Measurements from ENCODE around the gene NAT8L.

NAT8L gene

DNA sequence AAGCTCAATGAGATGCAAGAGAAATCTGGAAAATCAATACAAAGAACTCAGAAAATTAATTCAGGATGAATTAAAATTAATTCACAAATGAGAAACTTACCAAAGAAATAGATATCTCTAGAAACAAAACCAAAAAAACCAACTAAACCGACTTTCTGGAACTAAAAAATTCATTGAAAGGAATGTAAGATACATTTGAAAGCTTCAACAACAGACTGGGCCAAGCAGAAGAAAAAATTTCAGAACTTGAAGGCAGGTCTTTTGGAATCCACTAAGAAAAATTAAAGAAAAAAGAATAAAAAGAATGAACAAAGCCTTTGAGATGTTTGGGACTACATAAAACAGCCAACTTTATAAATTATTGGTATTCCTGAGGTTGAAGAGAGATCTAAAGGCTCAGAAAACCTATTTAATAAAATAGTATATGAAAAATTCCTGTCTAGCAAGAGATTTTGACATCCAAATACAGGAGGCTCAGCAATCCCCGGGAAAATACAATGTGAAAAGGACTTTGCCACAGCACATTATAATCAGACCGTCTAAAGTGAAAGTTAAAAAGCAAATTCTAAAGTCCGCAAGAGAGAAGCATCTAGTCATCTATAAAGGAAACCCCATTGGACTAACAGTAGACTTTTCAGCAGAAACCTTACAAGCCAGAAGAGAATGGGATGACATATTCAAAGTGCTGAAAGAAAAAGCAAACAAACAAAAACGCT lies 44.2 kb downstream of the NAT8L start:
- DNase-seq (ENCODE audit: extremely low spot score) = no peak
- ChIA-PET POLR2A (no interaction called here), CTCF (no interaction called here)
- TF ChIP-seq, protein P1, sequence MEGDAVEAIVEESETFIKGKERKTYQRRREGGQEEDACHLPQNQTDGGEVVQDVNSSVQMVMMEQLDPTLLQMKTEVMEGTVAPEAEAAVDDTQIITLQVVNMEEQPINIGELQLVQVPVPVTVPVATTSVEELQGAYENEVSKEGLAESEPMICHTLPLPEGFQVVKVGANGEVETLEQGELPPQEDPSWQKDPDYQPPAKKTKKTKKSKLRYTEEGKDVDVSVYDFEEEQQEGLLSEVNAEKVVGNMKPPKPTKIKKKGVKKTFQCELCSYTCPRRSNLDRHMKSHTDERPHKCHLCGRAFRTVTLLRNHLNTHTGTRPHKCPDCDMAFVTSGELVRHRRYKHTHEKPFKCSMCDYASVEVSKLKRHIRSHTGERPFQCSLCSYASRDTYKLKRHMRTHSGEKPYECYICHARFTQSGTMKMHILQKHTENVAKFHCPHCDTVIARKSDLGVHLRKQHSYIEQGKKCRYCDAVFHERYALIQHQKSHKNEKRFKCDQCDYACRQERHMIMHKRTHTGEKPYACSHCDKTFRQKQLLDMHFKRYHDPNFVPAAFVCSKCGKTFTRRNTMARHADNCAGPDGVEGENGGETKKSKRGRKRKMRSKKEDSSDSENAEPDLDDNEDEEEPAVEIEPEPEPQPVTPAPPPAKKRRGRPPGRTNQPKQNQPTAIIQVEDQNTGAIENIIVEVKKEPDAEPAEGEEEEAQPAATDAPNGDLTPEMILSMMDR (IDR thresholded peaks at IDR 0.05; ENCODE audit: control extremely low read depth, extremely low read depth, low read depth, missing control alignments) = no peak

DNA sequence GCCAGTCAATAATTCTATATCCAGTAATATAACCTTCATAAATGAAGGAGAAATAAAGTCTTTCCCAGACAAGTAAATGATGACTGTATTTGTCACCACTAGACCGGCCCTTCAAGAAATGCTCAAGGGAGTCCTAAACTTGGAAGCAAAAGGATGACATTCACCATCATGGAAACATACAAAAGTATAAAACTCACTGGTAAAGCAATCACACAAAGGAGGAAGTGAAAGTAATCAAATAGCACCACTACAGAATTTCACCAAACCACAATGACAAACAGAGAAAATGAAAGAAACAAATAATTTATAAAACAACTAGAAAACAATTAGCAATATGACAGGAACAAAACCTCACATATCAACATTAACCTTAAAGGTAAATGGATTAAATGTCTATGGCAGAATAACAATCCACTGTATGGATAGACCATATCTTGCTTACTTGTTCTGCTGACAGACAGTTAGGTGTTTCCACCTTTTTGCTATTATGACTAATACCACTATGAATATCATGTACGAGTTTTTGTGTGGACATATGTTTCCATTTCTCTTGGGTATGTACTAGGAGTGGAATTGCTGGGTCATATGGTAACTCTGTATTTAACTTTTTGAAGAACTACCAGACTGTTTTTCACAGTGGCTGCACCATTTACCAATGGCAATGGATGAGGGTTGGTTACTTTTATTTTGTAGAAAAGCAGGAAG lies 44.9 kb downstream of the NAT8L start:
- CTCF ChIA-PET = no interaction called here
- DNase-seq (ENCODE audit: extremely low spot score) = no peak
- TF ChIP-seq, protein P1 (IDR thresholded peaks at IDR 0.05; ENCODE audit: control extremely low read depth, extremely low read depth, low read depth, missing control alignments) = no peak
- POLR2A ChIA-PET = no interaction called here

DNA sequence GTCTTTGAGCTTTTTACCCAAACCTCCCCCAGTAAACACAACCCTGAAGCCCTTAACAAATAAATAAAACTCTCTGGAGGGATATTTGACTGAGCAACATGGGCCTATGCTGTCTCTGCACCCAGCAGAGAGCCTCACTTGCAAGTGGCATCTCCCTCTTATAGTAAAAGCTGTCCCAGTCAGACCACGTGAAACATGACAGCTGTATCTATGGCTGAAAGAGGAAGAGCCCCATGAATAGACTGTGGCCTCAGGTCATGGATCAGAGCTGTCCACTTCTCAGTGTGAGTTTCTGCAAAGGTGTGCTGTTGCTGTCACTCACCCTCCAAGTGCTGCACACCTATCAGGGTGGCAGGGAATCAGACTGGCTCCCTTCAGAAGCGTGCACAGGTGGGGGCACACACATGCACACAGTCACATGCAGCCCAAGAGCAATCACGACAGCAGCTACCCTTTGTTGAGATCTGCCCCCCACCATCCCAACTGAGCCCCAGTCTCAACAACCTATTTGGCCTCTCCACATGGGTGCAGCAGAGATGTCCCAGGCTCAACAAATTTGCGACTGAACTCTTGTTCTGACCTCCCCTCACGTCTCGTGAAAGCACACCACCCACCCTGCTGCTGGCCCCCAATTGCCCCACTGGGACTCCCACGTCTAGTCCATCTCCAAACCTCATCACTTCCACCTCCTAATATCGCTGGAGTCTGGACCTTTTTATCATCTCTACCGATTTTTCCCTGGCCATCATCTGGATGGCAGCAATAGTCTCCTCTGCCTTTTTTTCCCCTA lies 45.6 kb downstream of the NAT8L start:
- TF ChIP-seq, protein P1 (IDR thresholded peaks at IDR 0.05; ENCODE audit: control extremely low read depth, extremely low read depth, low read depth, missing control alignments) = no peak
- CTCF ChIA-PET = interaction anchor here (1.0 kb wide), 1 partner anchor 15 kb away, joined by 3 read pairs; no protein-coding TSS in a partner anchor
- POLR2A ChIA-PET = no interaction called here
- no peak for DNase-seq (ENCODE audit: extremely low spot score)

DNA sequence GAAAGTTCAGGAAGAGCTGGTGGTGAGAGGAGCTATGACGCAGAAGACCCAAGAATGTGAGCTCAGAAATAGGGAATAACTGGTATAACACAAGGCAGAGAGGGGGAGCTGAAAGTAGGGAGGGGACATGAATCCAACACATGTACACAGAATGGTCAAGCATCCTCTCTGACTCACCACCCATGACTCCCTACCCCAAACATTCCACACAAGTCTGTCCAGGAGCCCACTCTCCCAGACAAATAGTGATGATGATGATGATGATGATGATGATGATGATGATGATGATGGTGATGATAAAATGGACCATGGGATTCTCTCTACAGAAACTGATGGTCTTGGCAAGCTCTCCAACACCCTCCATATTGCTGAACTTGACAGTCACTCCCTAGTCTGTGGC lies 46.4 kb downstream of the NAT8L start:
- CTCF ChIA-PET = interaction anchor here (0.9 to 1.0 kb wide), 2 partner anchors 12 to 14 kb away, joined by 3 read pairs; no protein-coding TSS in a partner anchor
- no peak for DNase-seq (ENCODE audit: extremely low spot score)
- POLR2A ChIA-PET = no interaction called here
- TF ChIP-seq, protein P1 (IDR thresholded peaks at IDR 0.05; ENCODE audit: control extremely low read depth, extremely low read depth, low read depth, missing control alignments) = no peak

DNA sequence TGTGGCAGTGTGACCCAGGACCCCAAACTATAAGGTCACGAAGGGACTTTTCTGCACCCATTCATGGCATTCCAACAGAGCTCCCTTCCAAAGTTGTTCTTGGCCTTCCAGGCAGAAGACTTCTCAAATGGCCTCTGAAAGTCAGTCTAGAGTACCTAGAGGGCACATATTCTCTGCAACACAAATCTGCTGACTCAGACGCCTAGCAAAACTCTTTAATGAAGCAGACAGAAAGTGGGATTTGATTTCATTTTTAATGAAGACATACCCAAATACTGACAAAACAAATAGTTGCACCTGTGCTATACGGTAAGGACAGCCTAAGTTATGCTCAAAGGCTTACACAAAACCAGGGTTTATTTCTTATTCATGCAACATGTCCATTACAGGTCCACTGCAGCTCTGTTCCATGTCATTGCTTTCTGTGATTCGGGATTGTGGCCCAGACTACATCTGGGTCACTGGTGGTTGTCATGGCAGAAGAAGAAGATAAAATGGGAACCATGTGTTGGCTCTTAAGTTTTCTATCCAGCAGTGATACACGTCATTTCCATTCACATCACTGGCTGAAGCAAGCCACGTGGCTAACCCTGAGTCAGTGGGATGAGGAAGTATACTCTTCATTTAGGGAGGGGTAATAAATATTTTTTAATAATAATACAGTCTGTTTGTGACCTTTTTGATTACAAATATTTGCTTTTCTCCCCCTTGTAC lies 57.7 kb downstream of the NAT8L start:
- no peak for DNase-seq (ENCODE audit: extremely low spot score)
- TF ChIP-seq, protein P1 (IDR thresholded peaks at IDR 0.05; ENCODE audit: control extremely low read depth, extremely low read depth, low read depth, missing control alignments) = no peak
- CTCF ChIA-PET = interaction anchor here (1.1 kb wide), 1 partner anchor 20 kb away, joined by 3 read pairs; no protein-coding TSS in a partner anchor
- POLR2A ChIA-PET = no interaction called here

Measured in GM10248 (cell line).